Spinal cord (tissue), 10 donors: Measurements from ENCODE around the gene MKNK1. TPM values are rescaled to one million over a fixed set of nuclear protein-coding genes. Genes with fewer than 3 reads are reported as not detected.

ENCODE experiments used
- DNase-seq, 6 donors: peaks; one replicate each; pipeline versions ENCODE4 v3.0.0 to v3.0.0-alpha.2; 2013 to 2015; ENCODE audit warnings: low spot score in 6 of 6, low read depth in 4 of 6
- H3K27ac ChIP-seq: one replicate; pipeline ENCODE4 v1.5.1; 2013; ENCODE audit warnings: low read depth, low read length, control low read depth
- H3K27me3 ChIP-seq: one replicate; pipeline ENCODE4 v1.6.1; 2013; ENCODE audit warnings: low read length; ENCODE audit not compliant: control insufficient read depth, insufficient read depth
- H3K36me3 ChIP-seq: one replicate; pipeline ENCODE4 v1.6.1; 2013; ENCODE audit warnings: low read length; ENCODE audit not compliant: control insufficient read depth, insufficient read depth
- H3K4me1 ChIP-seq: one replicate; pipeline ENCODE4 v1.6.1; 2013; ENCODE audit warnings: low read length; ENCODE audit not compliant: control insufficient read depth, insufficient read depth
- H3K4me3 ChIP-seq: one replicate; pipeline ENCODE4 v1.5.1; 2013; ENCODE audit warnings: low read depth, low read length, control low read depth
- H3K9me3 ChIP-seq: one replicate; pipeline ENCODE4 v1.6.1; 2013; ENCODE audit warnings: low read length; ENCODE audit not compliant: control insufficient read depth, insufficient read depth
- WGBS: methylation state at CpG from one replicate; pipeline ENCODE4 v1.1.5; 2013; ENCODE audit warnings: missing lambda C conversion rate; ENCODE audit not compliant: insufficient coverage; 5-methylcytosine and 5-hydroxymethylcytosine counted together
- polyA plus RNA-seq, 2 donors: library from polyadenylated mRNA; unstranded; fragments of 120-200 nt; gene quantifications; one replicate each; pipeline ENCODE4 v1.2.1, GENCODE V29; 2013; ENCODE audit not compliant: insufficient read length in 2 of 2
- total RNA-seq, 2 donors: library from RNA; depleted of rRNA in 1 of 2; stranded (reverse); fragments of 120-200 nt in 1 of 2; fragments of >200 nt in 1 of 2; gene quantifications; one replicate each; pipeline versions ENCODE4 v1.2.3 to v1.2.4, GENCODE V29; 2013 to 2014
- donor health status: healthy.

Gene MKNK1
- total and polyA plus RNA-seq, 4 donors, result 24.6 to 52.2 (median 32.3) TPM

DNA sequence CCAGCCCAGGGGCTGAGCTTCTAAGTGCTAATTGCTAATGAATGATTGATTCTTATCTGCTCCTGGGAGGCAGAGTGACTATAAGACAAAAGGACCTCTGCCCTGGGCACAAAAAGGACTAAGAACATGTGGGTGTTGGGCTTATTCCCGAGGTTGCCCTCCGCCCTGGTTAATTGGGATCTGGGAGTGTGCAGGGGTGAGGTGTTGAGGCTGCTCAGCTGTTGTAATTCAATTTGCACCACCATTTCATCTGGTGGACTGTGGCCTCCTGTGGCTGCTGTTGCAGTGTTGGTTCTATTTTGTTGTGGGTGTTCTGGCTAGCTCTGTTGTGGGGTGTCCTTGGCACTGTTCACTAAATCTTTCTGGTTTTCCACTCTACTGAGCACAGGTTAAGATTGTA lies 65.9 kb downstream of the MKNK1 start:
- peaks cover 14% of the 10 kb centered on the region for H3K27me3 ChIP-seq
- DNase-seq, result no peak
- WGBS, result 71% methylated on average over 2 of the region's 2 CpGs

DNA sequence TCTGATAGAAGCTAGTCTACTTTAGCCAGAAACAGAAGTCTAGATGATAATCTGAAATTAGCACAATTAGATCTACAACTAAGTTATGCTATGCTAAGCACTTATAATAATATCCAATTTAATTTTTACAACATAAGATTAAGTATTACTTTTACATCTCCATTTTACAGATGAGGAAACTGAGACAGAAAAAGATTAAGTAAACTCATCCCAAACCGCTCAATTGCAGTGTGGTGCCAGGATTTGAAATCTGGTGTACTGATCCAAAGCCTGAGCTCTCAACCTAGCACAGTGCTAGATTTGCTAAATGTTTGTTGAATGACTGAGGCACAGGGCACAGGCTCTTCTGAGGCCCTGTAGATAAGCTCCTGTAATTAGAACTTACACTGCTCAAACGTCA lies 66.4 kb downstream of the MKNK1 start:
- H3K4me1 ChIP-seq, result peaks cover 19% of the 10 kb centered on the region
- H3K36me3 ChIP-seq, result no peaks in the 10 kb centered on the region
- no peak overlapping the region for H3K27ac ChIP-seq
- H3K27me3 ChIP-seq, result peaks cover 9% of the 10 kb centered on the region
- no CpG with 5 or more reads among the region's 2 CpGs for WGBS
- DNase-seq, result no peak
- no peak overlapping the region for H3K4me3 ChIP-seq
- H3K9me3 ChIP-seq, result no peaks in the 10 kb centered on the region

More for the DNA sequence above, 65.9 kb downstream of the MKNK1 start:
- H3K4me1 ChIP-seq, result peaks cover 22% of the 10 kb centered on the region
- H3K27ac ChIP-seq, result no peak overlapping the region
- H3K4me3 ChIP-seq, result no peak overlapping the region
- H3K36me3 ChIP-seq, result no peaks in the 10 kb centered on the region
- H3K9me3 ChIP-seq, result no peaks in the 10 kb centered on the region

DNA sequence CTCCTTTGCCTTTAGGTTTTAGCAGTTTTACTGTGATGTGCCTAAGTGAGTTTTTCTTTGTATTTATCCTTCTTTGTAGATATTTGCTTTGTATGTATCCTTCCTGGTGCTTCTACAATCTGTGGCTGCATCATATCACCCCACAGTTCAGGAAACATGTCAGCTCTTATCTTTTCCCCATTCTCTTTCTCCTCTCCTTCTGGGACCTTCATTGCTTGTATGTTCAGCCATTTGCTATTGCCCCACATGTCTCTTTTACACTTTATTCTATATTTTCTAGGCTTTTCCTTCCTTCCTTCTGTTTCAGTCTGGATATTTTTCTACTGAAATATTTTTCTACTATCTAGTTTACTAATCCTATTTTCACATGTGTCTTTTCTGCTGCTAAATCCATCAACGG lies 67.5 kb downstream of the MKNK1 start:
- no CpG with 5 or more reads among the region's 1 CpG for WGBS
- Histone ChIP-seq H3K27ac (no peak overlapping the region), H3K4me1 (peaks cover 14% of the 10 kb centered on the region), H3K9me3 (no peaks in the 10 kb centered on the region), H3K36me3 (no peaks in the 10 kb centered on the region), H3K27me3 (peaks cover 7% of the 10 kb centered on the region), H3K4me3 (no peak overlapping the region)
- DNase-seq, result no peak

DNA sequence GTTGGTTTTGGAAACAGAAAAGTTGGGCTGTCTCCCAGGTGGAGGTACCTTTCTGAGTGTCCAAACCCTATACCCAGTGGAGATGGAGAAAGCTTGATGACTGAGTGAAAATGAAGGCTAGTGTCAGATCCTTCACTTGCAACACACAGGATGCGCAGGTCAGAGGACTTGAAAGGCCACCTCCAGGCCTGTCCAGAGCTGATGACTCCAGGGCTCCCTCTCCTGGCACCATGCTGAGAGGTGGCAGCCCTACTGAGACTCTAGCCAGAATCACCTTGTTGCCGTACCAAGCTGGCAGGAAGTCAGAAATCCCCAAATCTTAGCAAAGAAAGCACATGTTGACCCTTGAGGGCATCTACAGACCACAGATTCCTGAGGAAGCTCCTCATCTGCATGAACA lies 69.0 kb downstream of the MKNK1 start:
- Histone ChIP-seq H3K27me3 (peaks cover 12% of the 10 kb centered on the region), H3K4me1 (peaks cover 12% of the 10 kb centered on the region), H3K36me3 (no peaks in the 10 kb centered on the region), H3K27ac (no peak overlapping the region), H3K9me3 (no peaks in the 10 kb centered on the region), H3K4me3 (no peak overlapping the region)
- WGBS, result 75% methylated on average over 2 of the region's 2 CpGs
- DNase-seq, result no peak

DNA sequence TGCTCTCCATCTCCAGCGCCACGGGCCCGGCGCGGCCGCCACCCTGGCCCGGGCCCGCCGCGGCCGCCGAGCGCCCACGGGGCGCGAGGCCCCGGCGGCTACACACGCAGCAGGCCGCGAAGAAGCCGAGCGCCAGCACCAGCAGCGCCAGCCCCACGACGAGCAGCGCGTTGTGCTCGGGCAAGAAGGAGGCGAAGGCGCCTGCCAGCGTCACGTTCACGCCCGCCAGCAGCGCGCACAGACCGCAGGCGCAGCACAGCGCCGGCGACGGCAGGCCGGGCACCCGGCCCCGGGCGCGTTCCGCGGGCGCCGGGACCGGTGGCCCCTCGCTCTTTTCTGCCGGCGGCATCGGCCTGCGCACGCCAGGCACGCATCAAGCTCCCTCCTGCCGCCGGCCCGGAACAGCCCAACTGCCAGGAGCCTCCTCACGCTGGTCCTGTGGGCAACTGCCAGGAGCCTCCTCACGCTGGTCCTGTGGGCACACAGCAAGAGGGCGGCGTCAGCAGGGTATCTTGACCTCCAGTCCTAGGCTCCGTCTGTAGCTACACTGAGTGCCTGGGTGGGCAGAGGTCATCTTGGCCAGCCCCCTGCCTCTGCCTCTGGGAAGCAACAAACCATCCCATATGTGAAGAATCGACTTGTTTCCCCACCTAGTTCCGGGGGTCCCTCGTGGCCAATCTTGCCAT lies 70.7 kb downstream of the MKNK1 start:
- 3% methylated on average over 69 of the region's 71 CpGs for WGBS
- Histone ChIP-seq H3K4me3 (no peak overlapping the region), H3K36me3 (no peaks in the 10 kb centered on the region), H3K4me1 (peaks cover 12% of the 10 kb centered on the region), H3K27me3 (peaks cover 23% of the 10 kb centered on the region), H3K9me3 (no peaks in the 10 kb centered on the region), H3K27ac (no peak overlapping the region)
- DNase-seq, result peak in 2 of 6 donors; percentile 76 to 80

DNA sequence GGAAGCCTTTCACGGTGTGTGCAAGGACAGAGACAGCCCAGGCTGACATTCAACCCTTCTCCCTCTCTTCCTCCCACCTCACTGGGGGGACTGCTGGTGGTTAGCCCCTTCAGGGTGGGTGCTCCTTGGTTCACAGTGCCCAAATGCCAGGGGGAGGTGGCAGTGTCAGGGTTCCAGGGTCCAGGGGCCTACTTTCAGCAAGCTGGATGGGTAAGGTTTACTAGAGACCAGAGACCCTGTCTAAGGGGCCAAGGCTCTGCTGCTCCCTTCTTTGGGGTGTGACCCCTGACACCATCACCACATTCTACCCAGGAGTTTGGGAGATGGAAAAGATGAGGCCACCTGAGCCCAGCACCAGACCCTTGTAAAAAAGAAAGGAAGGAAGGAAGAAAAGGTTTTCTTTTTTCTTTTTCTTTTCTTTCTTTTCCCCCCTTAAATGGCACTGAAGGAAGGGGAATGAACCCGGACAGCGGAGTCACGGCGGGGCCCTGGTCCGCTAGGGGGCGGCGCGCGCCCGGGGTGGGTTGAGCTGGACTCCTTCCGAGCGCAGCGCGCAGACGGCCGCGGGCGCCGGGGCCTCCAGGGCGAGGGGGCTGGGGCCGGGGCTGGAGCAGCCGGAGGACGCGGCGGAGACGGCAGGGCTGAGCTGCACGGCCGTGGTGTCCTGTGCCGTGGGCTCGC lies 71.4 kb downstream of the MKNK1 start:
- Histone ChIP-seq H3K4me1 (peaks cover 12% of the 10 kb centered on the region), H3K4me3 (no peak overlapping the region), H3K9me3 (no peaks in the 10 kb centered on the region), H3K27ac (no peak overlapping the region), H3K36me3 (no peaks in the 10 kb centered on the region), H3K27me3 (peaks cover 27% of the 10 kb centered on the region)
- DNase-seq, result peak in 2 of 6 donors; percentile 83 to 85
- 1% methylated on average over 28 of the region's 31 CpGs for WGBS

DNA sequence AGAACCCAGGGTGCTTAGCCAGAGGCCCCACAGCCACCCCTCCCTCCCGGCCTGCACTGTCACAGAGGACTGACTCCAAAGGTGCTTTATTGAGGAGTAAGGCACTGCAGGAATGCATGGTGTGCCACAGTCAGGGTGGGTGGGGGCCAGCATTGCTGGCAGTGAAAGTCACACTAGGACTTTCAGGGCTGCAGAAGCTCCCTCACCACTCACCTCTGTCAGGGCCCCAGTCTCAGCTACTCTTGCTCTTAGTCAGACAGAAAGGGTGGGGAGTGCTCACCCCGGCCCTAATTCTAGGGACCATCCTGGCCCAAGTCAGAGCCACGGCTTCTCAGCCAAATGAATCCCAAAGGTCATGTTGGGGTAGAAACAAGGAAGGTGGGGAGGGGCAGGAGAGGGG lies 72.0 kb downstream of the MKNK1 start:
- WGBS, result 70% methylated on average over 2 of the region's 3 CpGs
- H3K4me1 ChIP-seq, result peaks cover 13% of the 10 kb centered on the region
- no peak overlapping the region for H3K27ac ChIP-seq
- H3K9me3 ChIP-seq, result no peaks in the 10 kb centered on the region
- peaks cover 32% of the 10 kb centered on the region for H3K27me3 ChIP-seq
- no peak for DNase-seq
- no peaks in the 10 kb centered on the region for H3K36me3 ChIP-seq
- no peak overlapping the region for H3K4me3 ChIP-seq

DNA sequence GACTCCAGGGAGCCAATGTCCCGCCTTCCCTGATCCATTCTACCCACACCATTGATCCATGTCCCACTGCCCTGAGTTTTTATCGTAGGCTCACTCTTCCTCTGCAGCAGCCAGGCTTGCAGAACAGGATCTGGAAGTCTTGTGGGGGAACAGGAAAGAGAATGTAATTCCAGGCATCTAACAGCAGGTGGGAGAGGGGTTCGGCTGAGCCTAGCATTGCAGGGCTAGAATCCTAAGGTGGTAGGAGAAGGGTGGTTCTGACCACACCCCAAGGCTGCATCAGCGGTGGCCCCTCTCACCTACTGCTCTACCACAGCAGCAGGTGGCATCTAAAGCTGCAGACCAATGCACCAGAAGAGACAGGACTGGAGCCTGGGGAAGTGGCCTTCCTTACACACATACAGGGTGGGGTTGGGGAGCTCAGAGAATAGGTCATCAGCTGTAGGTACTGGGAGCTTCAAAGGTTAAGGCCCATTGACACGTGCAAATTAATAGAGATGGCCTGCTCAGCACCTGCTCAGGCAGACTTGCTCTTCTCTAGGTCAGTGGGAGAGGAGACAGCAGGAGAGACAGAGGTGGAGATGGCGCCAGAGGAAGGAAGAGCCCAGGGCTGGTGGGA lies 73.2 kb downstream of the MKNK1 start:
- Histone ChIP-seq H3K27me3 (peaks cover 44% of the 10 kb centered on the region), H3K4me1 (peaks cover 25% of the 10 kb centered on the region), H3K36me3 (no peaks in the 10 kb centered on the region), H3K27ac (no peak overlapping the region), H3K9me3 (no peaks in the 10 kb centered on the region), H3K4me3 (no peak overlapping the region)
- DNase-seq, result peak in 1 of 6 donors; percentile 56
- WGBS, result 53% methylated on average over 2 of the region's 6 CpGs

DNA sequence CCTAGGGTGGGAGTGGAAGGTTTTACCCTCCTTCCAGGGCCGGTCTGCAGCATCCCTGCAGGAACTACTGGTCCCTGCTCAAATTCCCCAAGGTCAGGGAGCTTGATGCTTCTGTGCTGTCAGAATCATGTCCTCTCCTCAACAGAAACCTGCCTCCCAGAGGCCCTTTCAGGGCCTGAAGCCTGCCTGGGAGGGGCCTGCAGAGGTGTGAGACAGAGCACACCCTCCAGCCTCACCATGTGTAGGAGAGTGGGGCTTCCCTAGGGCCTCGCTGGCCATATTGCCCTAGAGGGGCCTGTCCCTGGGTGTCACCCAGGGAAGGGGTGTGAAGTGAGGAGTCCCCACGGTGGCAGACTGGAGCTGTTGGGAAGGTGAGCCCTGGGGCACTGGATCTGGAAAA lies 73.8 kb downstream of the MKNK1 start:
- H3K4me1 ChIP-seq, result peaks cover 30% of the 10 kb centered on the region
- no peak for DNase-seq
- no peak overlapping the region for H3K4me3 ChIP-seq
- H3K27ac ChIP-seq, result no peak overlapping the region
- peaks cover 48% of the 10 kb centered on the region for H3K27me3 ChIP-seq
- no peaks in the 10 kb centered on the region for H3K36me3 ChIP-seq
- H3K9me3 ChIP-seq, result no peaks in the 10 kb centered on the region
- 33% methylated on average over 1 of the region's 3 CpGs for WGBS
